Ovary (tissue), 9 donors: ENCODE results near the gene TRAF3IP3. TPM values are rescaled to one million over a fixed set of nuclear protein-coding genes. Genes with fewer than 3 reads are reported as not detected.
A peak's percentile ranks its signal among the peaks of the same experiment; 100 is the strongest.

ENCODE experiments used
- DNase-seq, 5 donors: peaks; one replicate each; pipeline ENCODE4 v3.0.0-alpha.2; 2019 to 2020
- H3K27ac ChIP-seq, 2 donors: fragments of 200-600 bp; one replicate each; pipeline versions ENCODE4 v1.5.1 to v1.8.0; 2019 to 2022
- H3K27me3 ChIP-seq: fragments of 200-600 bp; one replicate; pipeline ENCODE4 v1.8.0; 2022
- H3K36me3 ChIP-seq: fragments of 200-600 bp; sonication (generic); one replicate; pipeline ENCODE4 v1.5.1; 2019
- H3K4me1 ChIP-seq: one replicate; pipeline ENCODE4 v1.8.1; 2013; ENCODE audit warnings: mild to moderate bottlenecking, moderate library complexity; ENCODE audit not compliant: insufficient read depth
- H3K4me3 ChIP-seq: fragments of 200-600 bp; sonication (generic); one replicate; pipeline ENCODE4 v1.5.1; 2017
- H3K9me3 ChIP-seq, 2 donors: fragments of 200-600 bp in 1 of 2; sonication (generic) in 1 of 2; one replicate each; pipeline versions ENCODE4 v1.5.1 to v1.8.1; 2013 to 2019; ENCODE audit warnings: mild to moderate bottlenecking in 1 of 2, moderate library complexity in 1 of 2
- EP300 ChIP-seq: sonication (generic); formaldehyde crosslinking; IDR thresholded peaks from one replicate; pipeline ENCODE4 v1.6.1; 2017; ENCODE audit warnings: antibody characterized with exemption
- POLR2A ChIP-seq: fragments of 450-650 bp; IDR thresholded peaks from one replicate; pipeline ENCODE4 v1.6.1; 2017; ENCODE audit warnings: antibody characterized with exemption, mild to moderate bottlenecking, moderate library complexity
- WGBS, 3 donors: extraction: QIAGEN DNeasy Blood & Tissue Kit in 1 of 3; methylation state at CpG; one replicate each; pipeline versions ENCODE4 v1.1.5 to v1.1.7; 2013 to 2017; 5-methylcytosine and 5-hydroxymethylcytosine counted together
- intact Hi-C, 4 donors: fragments of 100-400 bp; cut with DNase I; formaldehyde crosslinking; loops; one replicate each; pipeline versions ENCODE4 v1.11.0 to v1.15.1; 2022 to 2023
- polyA plus RNA-seq, 2 donors: library from polyadenylated mRNA; stranded (reverse); fragments of 200-250 nt in 1 of 2; fragments of 350-450 nt in 1 of 2; fragmentation: Illumina TruSeq in 1 of 2; extraction: RNeasy Lipid Tissue Mini Kit (QIAGEN cat#74804) in 1 of 2; gene quantifications; one replicate each; pipeline ENCODE4 v1.2.3, GENCODE V29; 2013 to 2014
- total RNA-seq, 7 donors: library from RNA; depleted of rRNA in 2 of 7; stranded (reverse); fragments of >200 nt in 2 of 7; fragmentation: NEBNext Ultra II Directional in 3 of 7; extraction: Animal tissue kit (Norgen Biotek cat#: 25700) in 3 of 7; gene quantifications; one replicate each; pipeline versions ENCODE4 v1.1.0 to v1.2.4, GENCODE V29; 2016 to 2023
- TF ChIP-seq, protein P1 (sequence below), 3 donors: fragments of 450-650 bp in 2 of 3; fragments of 200-600 bp in 1 of 3; IDR thresholded peaks; one replicate each; pipeline versions ENCODE4 v1.5.1 to v1.8.0; 2016 to 2022; ENCODE audit warnings: antibody characterized with exemption in 3 of 3, mild to moderate bottlenecking in 1 of 3
- donor health status: DM: no; HTN: no; CAD: no; lungs with moderate emphysema.
- donor health status: DM: no; HTN: no; CAD: no.
- donor health status: Bipolar disorder and iron deficiency.
- donor health status: DM: yes; HTN: yes; CAD: no.
- donor health status: DM: no; HTN: no; CAD: no.
- donor health status: DM: yes; HTN: yes; CAD: no.

The TRAF3IP3 gene
- total and polyA plus RNA-seq, 9 donors, result 0.34 to 5.6 (median 1.4) TPM

DNA sequence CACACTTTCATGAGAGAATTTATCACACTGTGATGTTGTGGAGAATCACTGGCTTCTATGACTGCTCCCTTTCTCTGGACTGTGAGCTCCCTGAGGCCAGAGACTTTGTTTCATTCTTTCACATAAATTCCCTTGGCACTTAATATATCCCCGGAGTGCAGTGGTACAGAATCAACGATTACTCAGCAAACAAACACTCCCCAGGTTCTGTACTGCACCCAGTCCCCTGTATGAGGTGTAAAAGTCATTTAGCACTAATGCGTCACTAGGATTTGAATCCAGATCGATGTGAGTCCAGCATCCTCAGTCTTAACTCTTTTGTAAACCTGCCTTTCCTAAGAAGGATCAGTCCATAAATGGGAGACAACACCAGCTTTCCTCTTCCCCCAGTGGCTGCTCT lies 65.1 kb downstream of the TRAF3IP3 start:
- WGBS, 3 donors, result 48 to 53% (median 51%) methylated on average over 4 of the region's 4 CpGs
- Histone ChIP-seq H3K36me3 (no peaks in the 10 kb centered on the region), H3K9me3 (no peaks in the 10 kb centered on the region), H3K27ac (no peak overlapping the region), H3K27me3 (no peaks in the 10 kb centered on the region), H3K4me1 (no peaks in the 10 kb centered on the region), H3K4me3 (no peak overlapping the region)
- intact Hi-C loops, result no loop called here
- no peak for DNase-seq
- TF ChIP-seq EP300, result no peak
- TF ChIP-seq, protein P1, sequence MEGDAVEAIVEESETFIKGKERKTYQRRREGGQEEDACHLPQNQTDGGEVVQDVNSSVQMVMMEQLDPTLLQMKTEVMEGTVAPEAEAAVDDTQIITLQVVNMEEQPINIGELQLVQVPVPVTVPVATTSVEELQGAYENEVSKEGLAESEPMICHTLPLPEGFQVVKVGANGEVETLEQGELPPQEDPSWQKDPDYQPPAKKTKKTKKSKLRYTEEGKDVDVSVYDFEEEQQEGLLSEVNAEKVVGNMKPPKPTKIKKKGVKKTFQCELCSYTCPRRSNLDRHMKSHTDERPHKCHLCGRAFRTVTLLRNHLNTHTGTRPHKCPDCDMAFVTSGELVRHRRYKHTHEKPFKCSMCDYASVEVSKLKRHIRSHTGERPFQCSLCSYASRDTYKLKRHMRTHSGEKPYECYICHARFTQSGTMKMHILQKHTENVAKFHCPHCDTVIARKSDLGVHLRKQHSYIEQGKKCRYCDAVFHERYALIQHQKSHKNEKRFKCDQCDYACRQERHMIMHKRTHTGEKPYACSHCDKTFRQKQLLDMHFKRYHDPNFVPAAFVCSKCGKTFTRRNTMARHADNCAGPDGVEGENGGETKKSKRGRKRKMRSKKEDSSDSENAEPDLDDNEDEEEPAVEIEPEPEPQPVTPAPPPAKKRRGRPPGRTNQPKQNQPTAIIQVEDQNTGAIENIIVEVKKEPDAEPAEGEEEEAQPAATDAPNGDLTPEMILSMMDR (IDR thresholded peaks at IDR 0.05), result no peak

DNA sequence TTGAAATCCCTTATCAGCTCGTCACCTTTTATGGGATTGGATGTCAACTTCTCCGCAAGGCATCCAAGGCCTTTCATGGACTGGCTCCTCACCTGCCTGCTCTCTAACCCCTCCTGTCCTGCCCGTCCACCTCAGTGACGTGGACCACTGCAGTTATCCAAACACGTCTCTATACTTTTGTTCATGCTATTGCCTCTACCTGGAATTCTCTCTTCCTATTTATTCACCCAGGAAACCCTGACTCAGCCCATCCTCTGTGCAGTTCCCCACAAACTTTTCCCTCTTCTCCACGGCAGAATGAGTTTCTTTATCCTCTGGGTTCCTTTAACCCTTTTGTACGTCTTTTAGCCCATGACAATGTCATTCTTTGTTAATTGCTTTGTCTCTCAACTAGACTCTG lies 66.9 kb downstream of the TRAF3IP3 start:
- no peak for DNase-seq
- intact Hi-C loops, result no loop called here

DNA sequence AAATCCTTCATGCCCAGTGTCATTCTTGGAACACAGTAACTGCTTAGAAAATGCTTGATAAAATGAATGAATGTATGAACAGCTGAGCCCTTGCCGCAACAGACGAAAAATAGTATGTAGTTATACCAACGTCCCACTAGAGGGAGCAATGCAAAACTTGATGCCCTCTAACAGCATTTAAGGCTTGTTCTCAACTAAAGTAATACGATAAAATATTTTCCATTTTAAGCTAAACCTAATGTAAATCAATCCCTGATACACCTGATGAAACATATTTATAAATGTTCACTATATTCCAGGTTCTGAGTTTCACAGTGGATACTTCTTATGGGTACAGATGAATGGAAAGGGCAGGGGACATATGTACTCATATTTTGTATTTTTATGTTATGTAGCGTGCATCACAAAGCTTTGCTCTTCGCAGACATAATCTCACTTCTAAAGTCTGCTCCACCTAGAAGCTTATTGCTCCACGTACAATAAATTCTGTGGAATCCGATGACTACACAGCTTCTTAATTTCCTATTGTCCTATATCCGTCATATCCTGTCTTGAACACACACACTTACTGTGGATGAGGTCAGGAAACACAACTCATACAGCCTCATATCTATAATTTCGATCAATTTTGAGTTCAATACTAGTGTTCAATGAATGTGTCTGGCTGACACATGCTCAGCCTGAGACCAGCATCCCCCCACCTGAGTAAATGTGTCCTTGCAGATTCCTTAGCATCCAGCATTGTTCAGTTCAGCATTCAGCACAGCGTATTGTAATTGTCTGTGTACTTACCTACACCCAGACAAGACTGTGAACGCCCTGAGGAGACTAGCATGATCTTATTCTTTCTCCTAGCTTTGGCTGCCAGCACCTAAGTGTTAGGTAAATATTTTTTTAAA lies 67.5 kb downstream of the TRAF3IP3 start:
- 32 to 35% (median 33%) methylated on average over 12 of the region's 12 CpGs for WGBS, 3 donors

More for the DNA sequence above, 66.9 kb downstream of the TRAF3IP3 start:
- Histone ChIP-seq H3K9me3 (no peaks in the 10 kb centered on the region), H3K36me3 (no peaks in the 10 kb centered on the region), H3K27me3 (no peaks in the 10 kb centered on the region), H3K4me1 (no peaks in the 10 kb centered on the region), H3K27ac (no peak overlapping the region), H3K4me3 (no peak overlapping the region)
- WGBS, 3 donors, result 42 to 62% (median 50%) methylated on average over 7 of the region's 7 CpGs
- no peak for TF ChIP-seq POLR2A
- TF ChIP-seq, protein P1 (IDR thresholded peaks at IDR 0.05), result no peak
- TF ChIP-seq EP300, result no peak

DNA sequence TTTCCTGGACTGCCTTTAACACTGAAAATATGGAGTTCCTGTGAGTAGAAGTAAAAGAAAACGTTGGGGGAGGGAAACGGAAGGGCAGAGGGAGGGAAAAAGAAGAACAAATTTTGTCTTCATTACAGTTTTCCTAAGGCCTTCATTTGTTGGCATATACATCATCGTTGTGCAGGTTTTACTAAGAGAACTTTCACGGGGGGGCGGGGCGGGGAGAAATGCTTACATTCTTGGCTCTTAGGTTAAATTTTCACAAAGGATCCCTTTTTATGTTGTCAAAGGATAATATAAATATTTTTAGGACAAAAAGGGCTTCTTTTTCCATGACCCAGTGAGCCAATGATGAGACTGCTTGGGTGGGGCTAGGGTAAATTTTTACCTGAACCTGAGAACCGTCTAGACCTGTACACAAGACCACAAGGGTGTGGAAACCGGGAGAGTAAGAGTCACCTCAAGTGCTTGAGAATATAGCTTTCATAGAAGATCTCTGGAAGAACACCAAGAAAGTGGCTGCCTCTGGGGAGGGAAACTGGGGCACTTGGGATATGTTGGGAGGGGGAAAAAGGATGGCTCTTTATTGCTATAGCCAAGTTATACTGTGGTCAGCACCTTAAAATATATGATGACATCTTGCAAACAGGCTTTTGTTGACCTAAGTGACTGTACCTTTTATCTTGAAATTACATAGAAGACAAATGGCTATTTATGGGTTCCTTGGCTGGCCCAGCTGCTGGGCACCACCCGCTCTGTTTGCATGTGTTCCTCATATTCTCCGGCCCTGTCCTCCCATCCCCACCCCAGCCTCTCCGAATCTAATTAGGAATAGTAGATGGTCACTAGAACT lies 70.0 kb downstream of the TRAF3IP3 start:
- no peak overlapping the region for H3K27ac ChIP-seq
- H3K4me1 ChIP-seq, result peaks cover 2% of the 10 kb centered on the region
- TF ChIP-seq, protein P1 (IDR thresholded peaks at IDR 0.05), result no peak
- TF ChIP-seq POLR2A (no peak), EP300 (no peak)
- DNase-seq, result no peak
- WGBS, 3 donors, result 72 to 74% (median 74%) methylated on average over 11 of the region's 11 CpGs
- H3K9me3 ChIP-seq, result no peaks in the 10 kb centered on the region
- no peaks in the 10 kb centered on the region for H3K27me3 ChIP-seq
- no peak overlapping the region for H3K4me3 ChIP-seq
- intact Hi-C loops, result no loop called here
- no peaks in the 10 kb centered on the region for H3K36me3 ChIP-seq

More for the DNA sequence above, 67.5 kb downstream of the TRAF3IP3 start:
- no peak for DNase-seq
- H3K9me3 ChIP-seq, result no peaks in the 10 kb centered on the region
- TF ChIP-seq, protein P1 (IDR thresholded peaks at IDR 0.05), result peak; percentile 33 to 47 (median 41)
- no peak for TF ChIP-seq EP300
- TF ChIP-seq POLR2A, result no peak
- H3K27me3 ChIP-seq, result no peaks in the 10 kb centered on the region
- no peak overlapping the region for H3K27ac ChIP-seq
- no peaks in the 10 kb centered on the region for H3K36me3 ChIP-seq
- H3K4me1 ChIP-seq, result no peaks in the 10 kb centered on the region
- H3K4me3 ChIP-seq, result no peak overlapping the region
- intact Hi-C loops, result no loop called here
